NCI-H1048 (cell line): ENCODE results near the gene IDH3B.

Experiments used
- DNase-seq: peaks from one replicate; lab custom pipeline; 2025; lab: John Stamatoyannopoulos, UW

IDH3B gene

GRCh38 chr20:2617099-2617714 lies 46.8 kb downstream of the IDH3B start:
- DNase-seq, result no peak

GRCh38 chr20:2616634-2617033 lies 47.4 kb downstream of the IDH3B start:
- DNase-seq, result no peak

GRCh38 chr20:2612073-2612472 lies 51.9 kb downstream of the IDH3B start:
- DNase-seq, result no peak

- no peak for DNase-seq
Observed at GRCh38 chr20:2610941-2611720, 52.9 kb downstream of the IDH3B start.

GRCh38 chr20:2610326-2610725 lies 53.7 kb downstream of the IDH3B start:
- DNase-seq, result no peak
